NCI-H2029 (cell line): ENCODE results near the gene RTN4RL2.

Experiments used
- DNase-seq: peaks from one replicate; lab custom pipeline; 2025; lab: John Stamatoyannopoulos, UW

Gene RTN4RL2

DNA sequence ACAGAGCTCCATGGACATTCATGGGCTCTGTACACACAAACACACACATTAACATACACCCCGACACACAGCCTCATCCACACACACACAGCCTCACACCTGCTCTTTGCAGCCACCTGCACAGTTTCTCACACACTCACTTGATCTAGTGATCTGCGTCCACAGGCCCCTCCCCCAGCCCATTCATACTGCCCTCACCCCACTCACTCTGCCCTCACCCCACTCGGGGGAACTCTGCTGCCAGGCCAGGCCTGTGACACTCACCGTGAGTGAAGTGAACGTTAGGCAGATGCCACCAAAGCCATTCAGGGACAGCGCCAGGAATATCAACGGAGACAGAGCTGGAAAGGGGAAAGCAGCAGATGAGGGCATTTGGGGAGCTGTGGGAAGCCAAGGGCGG, 40.2 kb downstream of the RTN4RL2 start:
- no peak for DNase-seq

DNA sequence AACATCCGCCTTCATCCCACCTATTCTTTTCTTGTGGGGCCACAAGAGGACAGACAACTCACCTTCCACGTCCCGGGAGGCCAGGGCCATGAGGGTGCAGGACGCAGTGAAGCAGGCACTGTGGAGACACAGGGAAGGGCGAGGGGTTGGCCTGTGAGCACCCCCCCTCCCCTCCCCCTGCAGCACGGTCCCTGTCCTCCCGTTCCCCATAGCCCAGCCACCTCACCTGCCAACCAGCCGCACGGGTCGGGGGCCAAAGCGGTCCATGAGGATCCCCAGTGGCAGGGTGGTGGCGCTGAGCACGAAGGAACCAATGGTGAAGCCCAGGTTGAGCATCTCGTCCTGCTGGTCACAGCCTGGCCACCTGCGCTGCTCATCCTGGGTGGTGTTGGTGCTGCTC, 40.6 kb downstream of the RTN4RL2 start:
- DNase-seq = no peak

DNA sequence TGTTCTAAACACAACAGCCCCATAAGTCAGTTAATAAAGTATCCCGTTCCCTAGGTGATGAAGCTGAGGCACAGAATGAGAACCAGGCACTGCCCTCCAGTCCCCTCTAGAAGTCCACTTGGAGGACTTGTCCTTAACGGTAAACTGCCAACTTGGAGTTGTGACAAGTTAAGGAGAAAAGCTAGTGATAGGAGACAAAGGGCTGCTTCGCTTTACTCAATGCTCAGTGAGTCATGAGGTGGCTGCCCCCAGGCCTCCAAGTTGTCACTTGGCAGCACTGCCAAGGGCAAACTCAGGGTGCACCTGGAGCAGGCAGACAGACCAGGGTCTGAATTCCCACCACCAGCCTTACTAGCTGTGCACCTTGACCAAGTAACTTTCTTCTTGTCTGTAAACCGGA, 41.6 kb downstream of the RTN4RL2 start:
- no peak for DNase-seq

DNA sequence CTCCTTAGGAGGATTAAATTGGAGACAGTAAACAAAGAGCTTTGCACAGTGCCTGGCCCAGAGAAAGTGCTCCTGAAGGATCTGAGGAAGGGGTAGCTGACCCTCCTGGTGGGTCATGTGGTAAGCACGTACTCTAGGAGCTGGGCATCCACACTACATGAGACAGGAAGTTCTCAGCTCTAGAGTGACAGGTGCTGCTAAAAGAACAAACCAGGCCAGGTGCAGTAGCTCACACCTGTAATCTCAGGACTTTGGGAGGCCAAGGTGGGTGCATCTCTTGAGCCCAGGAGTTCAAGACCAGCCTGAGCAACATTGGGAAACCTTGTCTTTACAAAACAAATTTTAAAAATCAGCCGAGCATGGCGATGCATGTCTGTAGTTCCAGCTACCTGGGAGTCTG, 42.0 kb downstream of the RTN4RL2 start:
- DNase-seq = no peak

DNA sequence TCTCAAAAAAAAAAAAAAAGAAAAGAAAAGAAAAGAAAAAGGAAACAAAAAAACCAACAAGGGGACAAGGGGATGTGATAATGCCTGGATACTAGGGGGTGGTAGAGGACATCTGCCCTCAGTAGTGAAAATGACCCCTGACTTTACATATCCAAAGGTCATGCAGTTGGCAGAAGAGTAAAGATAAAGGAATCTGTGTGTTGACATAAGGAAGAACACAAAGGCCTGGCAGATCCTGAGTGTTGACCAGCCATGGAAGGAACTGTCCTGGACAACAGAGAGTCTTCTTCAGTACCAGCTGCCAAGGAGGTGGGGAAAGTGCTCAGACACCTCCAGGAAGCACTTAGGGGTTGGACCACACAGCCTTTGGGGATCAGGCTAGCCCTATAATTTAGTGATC, 42.5 kb downstream of the RTN4RL2 start:
- DNase-seq = peak; percentile 13

DNA sequence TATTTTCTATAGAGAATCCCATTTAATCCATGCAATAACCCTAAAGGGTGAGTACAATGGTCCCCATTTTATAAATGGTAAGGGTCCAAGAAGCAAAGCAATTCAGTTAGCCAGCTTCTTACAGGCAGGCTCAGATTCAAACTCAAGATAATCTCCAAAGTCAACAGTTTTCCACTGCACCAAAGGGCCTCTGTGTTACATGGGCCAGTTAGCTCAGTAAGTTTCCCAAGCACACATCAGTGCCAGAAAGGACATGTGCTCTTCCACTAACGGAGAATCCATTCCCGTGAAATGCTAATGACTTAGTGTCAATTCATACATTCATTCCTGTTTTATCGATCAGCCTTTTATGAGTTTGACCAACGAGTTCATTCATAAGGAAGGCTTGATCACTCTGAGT, 44.2 kb downstream of the RTN4RL2 start:
- DNase-seq = no peak

DNA sequence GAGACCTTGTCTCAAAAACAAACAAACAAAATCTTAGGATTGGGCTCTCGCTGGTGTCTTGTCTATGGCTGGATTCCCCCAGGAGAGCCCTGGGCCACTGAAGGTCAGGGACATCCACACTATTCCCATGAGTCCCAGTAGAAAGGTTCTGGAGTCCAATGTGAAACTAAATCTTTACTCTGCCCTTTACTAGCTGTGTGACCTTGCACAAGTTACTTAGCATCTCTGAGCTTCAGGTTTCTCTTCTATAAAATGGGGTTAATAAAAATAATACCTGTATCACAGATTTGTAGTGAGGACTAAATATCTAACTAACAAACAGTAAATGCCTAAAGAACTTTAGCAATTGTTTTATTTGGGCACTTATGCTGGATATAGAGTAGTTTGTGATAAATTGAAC, 46.2 kb downstream of the RTN4RL2 start:
- no peak for DNase-seq

DNA sequence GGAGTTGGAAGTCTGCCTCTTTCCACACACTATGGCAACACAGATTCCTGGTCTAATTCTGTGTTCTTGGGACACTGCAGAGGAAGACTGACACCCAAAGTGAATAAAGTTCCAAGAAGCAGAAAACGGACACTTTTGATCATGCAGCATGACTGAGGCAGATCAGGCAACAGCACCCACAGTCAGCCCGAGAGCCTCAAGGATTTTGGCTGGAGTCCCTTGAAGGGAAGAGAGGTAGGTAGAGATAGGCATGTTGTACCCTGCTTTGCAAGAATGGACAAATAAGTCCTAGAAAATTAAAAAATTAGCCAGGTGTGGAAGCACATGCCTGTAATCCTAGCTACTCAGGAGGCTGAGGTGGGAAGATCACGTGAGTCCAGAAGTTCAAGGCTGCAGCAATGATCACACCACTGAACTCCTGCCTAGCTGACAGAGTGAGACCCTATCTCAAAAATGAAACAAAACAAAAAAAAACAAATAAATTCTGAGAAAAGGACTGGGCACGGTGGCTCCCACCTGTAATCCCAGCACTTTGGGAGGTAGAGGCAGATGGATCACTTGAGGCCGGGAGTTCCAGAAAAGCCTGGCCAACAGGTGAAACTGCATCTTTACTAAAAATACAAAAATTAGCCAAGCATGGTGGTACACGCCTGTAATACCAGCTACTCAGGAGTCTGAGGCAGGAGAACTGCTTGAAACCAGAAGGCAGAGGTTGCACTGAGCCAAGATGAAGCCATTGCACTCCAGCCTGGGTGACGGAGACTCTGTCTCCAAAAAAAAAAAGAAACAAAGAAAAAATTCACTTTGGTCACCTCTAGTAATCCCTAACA, 48.2 kb downstream of the RTN4RL2 start:
- no peak for DNase-seq

DNA sequence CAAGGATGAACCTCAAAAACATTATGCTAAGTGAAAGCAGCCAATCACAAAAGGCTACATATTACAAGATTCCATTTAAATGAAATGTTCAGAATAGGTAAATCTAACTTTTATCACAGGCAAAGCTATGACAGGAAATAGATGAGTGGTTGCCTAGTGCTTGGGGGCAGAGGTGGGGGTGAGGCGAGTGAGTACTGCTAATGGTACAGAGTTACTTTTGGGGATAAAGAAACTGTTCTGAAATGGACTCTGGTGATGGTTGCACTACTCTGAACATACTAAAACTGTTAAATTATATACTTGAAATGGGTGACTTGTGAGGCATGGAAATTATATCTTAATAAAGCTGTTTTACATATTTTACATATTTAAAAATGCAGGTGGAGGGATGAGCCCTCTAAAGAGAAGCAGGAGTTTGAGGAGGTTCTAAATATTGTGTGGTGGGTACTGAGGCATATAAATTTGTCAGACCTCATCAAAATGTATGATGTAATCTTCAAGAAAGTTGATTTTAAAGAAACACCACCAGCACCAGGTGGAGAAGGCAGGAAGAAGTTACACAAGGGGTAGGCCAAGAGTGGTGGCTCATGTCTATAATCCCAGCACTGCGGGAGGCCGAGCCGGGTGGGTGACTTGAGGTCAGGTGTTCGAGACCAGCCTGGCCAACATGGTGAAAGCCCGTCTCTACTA, 51.6 kb downstream of the RTN4RL2 start:
- no peak for DNase-seq

DNA sequence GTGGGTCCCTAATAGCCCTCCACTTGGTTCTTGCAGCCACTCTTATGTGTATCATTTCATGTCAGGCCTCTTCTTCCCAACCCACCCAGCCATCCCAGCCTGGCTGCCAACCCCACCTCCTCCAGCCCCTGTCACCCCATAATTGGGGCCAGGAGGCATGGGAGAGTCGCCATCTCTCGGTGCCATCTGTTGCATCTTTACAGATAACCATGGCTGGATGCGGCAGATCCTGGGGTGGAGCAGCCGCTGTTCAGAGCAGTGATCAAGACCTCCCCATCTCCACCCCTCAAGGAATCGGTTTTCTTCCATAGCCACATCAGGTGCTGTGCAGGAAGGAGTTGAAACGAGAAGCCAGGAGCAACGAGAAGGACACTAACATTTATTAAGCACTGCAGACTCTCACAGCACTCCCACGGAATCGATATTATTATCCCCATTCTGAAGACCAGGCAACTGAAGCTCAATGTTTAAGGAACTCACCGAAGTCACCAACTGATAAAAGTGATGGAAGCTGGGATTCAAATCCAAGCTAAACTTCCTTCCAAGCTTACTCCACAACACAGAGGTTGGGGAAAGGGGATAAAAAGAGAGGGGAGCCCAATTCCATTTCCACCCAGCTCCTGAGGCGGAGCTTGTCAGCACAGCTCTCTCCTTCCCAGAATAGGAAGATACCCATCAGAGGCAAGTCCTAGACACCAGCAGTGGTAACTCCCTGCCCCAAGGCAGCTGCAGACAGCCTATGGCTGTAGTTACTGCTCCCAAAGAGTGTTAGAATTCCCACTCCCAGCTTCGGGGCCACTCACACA, 52.5 kb downstream of the RTN4RL2 start:
- DNase-seq = no peak

DNA sequence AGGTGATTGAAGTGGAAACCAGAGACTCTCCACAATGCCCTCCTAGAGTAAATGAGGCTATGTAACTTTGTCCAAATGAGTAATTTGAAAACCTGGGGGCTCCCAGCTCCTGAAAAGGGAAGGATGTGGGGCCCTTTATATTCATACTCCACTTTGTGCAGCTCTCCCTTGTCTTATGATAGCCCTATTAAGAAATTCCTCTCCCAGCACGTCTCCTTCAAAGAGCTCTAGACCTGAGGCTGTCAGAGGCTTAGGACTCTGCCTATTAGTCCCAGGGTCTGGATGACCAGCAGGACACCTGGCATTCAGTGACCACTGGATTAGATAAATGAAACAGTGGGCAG, 53.1 kb downstream of the RTN4RL2 start:
- DNase-seq = no peak

DNA sequence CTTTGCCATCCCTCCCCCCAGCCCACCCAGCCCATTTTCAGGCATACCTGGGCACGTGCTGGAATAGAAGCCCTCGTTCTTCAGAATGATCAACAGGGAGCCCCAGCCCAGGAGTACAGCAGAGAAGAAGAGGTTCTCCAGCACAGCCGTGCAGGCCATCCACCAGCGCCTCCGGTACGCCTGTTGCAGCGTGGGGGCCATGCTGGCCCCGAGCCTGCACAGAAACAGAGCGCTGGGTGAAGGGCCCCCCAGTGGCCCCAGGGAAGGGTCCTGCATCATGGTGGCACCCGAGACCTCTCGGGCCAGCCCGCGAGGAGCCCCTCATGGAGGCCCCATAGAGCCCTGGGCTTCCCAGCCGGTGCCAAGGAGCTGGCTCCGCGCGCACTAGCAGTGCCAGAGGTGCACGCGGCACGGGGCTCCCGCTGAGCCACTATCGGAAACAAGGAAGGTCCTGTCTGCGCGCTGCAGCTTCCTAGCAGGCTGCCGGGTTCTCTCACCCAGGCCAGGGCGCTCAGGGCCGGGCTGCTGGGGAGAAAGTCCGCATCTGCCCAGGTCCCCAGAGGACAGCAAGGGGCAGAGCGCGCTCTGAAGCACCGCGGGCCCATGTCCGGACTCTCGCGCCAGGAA, 53.7 kb downstream of the RTN4RL2 start:
- peak; percentile 23 for DNase-seq

DNA sequence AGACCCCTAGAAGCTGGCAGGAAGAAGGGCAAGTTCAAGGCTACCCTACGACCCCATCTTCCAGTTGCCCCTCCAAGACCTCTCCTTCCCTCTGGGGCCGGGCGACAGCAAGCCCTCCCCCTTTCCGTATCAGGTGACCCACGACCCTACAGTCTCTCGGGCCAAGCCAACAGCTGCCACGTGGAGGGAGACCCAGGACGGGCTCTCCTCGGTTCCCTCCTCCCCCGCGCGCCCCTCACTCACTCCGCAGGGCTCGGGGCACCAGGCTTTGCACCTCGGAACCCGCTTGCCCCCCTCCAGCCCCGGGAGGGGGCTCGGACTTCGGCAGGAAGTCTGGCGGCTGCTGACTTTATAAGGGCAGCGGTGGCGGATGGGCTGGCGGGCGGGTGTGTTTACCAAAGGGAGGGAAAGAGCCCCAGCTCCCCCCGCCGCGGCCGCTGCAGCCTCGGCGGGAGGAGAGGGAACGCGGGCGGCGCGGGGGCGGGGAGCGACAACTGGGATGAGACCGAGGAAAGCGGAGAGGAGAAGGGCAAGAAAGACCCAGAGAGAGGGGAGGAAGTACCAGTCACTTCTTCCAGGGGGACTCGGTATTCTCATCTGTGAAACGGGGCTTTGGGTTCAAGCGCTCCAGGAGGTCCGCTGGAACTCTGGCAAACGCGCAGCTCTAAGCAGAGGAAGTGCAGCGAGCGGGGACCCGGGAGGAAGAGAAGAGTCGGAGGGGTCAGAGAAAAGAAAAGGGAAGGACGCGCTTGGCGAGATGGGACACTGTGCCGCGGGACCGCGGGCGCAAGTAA, 54.4 kb downstream of the RTN4RL2 start:
- no peak for DNase-seq

DNA sequence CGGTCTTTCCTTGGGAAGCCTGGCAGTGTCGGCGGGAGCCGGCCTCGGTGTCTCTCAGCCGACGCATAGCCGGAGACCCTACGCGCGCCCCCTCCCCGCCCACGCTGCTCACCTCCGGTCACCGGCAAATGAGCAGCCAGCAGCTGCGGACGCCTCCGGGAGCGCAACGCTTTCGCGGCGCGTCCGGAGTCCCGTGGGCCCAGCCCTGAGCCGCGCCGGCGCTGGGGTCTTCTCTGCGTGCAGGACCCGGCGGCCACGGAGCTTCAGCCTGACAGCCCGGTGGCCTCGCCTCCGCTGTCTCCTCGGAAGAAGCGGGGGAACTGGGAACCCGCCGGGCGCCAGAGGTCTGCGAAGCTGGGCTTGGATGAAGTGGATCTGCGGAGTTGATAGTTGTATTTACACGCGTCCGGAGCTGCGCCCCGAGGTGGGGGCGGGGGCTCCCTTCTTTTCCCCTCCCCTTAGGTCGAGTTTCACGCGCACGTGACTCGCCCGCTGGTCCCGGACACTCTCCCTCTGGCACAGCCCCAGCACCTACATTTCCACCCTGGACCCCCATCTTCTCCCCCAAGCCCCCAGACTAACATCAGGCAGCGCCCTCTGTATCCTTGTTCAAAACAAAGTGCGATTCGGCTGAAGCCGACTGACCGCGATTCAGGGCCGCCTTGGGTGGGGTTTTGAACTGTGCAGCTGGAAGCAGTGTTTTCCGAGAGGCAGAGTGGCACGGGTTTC, 55.2 kb downstream of the RTN4RL2 start, which contains the start of gene SLC43A1:
TSS of gene SLC43A1 (minus strand) at position 371 of the 729 bp plus-strand sequence. CDS start 1,591 bp downstream, outside the sequence.
- DNase-seq = no peak

DNA sequence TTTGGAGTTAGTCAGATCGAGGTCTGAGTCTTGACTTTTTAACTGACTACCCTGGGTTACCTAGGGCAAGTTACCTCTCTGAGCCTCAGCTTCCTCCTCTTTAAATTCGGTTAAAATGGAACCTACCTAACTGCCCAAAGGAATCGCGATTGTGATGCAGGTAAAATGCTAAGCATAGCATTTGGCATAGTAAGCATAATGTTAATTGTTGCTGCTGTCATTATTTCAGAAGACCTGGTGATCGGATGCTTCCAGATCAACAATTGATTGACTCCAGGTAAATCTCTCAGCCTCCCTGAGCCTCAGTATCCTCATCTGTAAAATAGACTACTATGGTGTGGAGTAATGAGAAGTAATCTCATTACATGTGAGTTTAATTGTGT, 55.7 kb downstream of the RTN4RL2 start:
- no peak for DNase-seq

DNA sequence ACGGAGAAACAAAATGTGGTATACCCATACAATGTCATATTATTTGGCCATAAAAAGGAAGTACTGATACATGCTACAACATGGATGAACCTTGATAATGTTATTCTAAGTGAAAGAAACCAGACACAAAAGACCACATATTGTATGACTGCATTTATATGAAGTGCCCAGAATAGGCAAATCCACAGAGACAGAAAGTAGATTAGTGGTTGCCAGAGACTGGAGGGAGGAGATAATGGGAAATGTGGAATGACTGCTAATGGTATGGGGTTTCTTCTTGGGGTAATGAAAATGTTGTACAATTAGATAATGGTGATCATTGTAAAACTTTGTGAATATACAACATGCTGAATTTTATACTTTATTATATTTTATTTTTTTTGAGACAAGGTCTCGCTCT, 60.8 kb downstream of the RTN4RL2 start:
- DNase-seq = no peak

DNA sequence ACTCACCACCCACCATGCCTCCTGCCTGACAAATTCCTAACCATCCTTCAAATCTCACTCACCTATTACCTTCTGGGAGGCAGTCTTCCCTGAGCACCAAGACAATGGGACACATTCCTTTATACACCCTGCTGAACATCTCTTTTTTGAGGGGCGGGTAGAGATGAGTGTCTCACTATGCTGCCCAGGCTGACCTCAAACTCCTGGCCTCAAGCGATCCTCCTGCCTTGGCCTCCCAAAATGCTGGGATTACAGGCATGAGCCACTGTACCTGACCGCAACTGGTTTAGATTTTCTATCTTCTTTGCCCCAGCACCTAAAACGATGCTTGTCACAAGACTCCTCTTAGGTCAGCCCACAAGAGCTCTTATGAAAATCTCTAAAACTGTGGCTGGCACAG, 63.1 kb downstream of the RTN4RL2 start:
- no peak for DNase-seq
